Right renal cortex interstitium (tissue), 3 donors: ENCODE measurements around the gene CNIH2. TPM values are rescaled to one million over a fixed set of nuclear protein-coding genes. Genes with fewer than 3 reads are reported as not detected.
"Not testable (repeated sequence)": the region's sequence is repeated elsewhere in the genome, so short reads cannot be mapped to it uniquely, and the experiment has no call there.

Source experiments
- DNase-seq, 3 donors: peaks; one replicate each; pipeline ENCODE4 v3.0.0-alpha.2; 2013; ENCODE audit warnings: low read depth in 3 of 3, low spot score in 2 of 3
- polyA plus RNA-seq, 3 donors: library from polyadenylated mRNA; unstranded; fragments of 120-200 nt; gene quantifications; one replicate each; pipeline ENCODE4 v1.2.1, GENCODE V29; 2013; ENCODE audit not compliant: insufficient read length in 3 of 3

Gene CNIH2
- 1 to 10 TPM; 2.6 to 3.3 (median 2.8) TPM for polyA plus RNA-seq

GRCh38 chr11:66277471-66278362 lies at the start of gene CNIH2:
CNIH2 (plus strand) TSS chr11:66278175; CDS start chr11:66278457, 282 bp downstream.
- DNase-seq, result no peak

GRCh38 chr11:66228521-66228920 lies 49.5 kb upstream of the CNIH2 start:
- peak in 2 of 3 donors; percentile 12 to 13 for DNase-seq

GRCh38 chr11:66230156-66230555 lies 47.8 kb upstream of the CNIH2 start:
- DNase-seq, result no peak

GRCh38 chr11:66230978-66231377 lies 47.0 kb upstream of the CNIH2 start:
- DNase-seq, result no peak

GRCh38 chr11:66231561-66231960 lies 46.4 kb upstream of the CNIH2 start:
- no peak for DNase-seq

- DNase-seq, result no peak
These were observed 45.2 kb upstream of the CNIH2 start for GRCh38 chr11:66232769-66233168.

- no peak for DNase-seq
These were observed 44.7 kb upstream of the CNIH2 start for GRCh38 chr11:66233301-66233700.

- DNase-seq, result no peak
These were observed 42.8 kb upstream of the CNIH2 start for GRCh38 chr11:66235141-66235540.

GRCh38 chr11:66237867-66238266 lies 40.1 kb upstream of the CNIH2 start:
- DNase-seq, result no peak

- DNase-seq, result no peak
These were observed 39.1 kb upstream of the CNIH2 start for GRCh38 chr11:66238786-66239413.

- DNase-seq, result no peak
These were observed 38.5 kb upstream of the CNIH2 start for GRCh38 chr11:66239511-66239910.

GRCh38 chr11:66239998-66240780 lies 37.8 kb upstream of the CNIH2 start:
- no peak for DNase-seq

GRCh38 chr11:66240781-66241136 lies 37.2 kb upstream of the CNIH2 start:
- DNase-seq, result no peak

- DNase-seq, result no peak
These were observed 35.7 kb upstream of the CNIH2 start for GRCh38 chr11:66242095-66242765.

GRCh38 chr11:66243782-66244535 lies 34.0 kb upstream of the CNIH2 start:
- no peak for DNase-seq

- no peak for DNase-seq
These were observed 30.7 kb upstream of the CNIH2 start for GRCh38 chr11:66247295-66247694.

- no peak for DNase-seq
These were observed 30.2 kb upstream of the CNIH2 start for GRCh38 chr11:66247801-66248200.

GRCh38 chr11:66248903-66249302 lies 29.1 kb upstream of the CNIH2 start:
- DNase-seq, result no peak

GRCh38 chr11:66251809-66252208 lies 26.2 kb upstream of the CNIH2 start:
- no peak for DNase-seq

- DNase-seq, result not testable (repeated sequence)
These were observed 24.9 kb upstream of the CNIH2 start for GRCh38 chr11:66253081-66253480.
